Cardiac fibroblast (primary cell): ENCODE results near the gene SLC15A3.
A peak's percentile ranks its signal among the peaks of the same experiment; 100 is the strongest.

ENCODE experiments used
- DNase-seq, 2 donors: peaks; one replicate each; pipeline versions ENCODE4 v3.0.0 to v3.0.0-alpha.2; 2010; ENCODE audit warnings: low read depth in 2 of 2
- H3K4me3 ChIP-seq, 2 donors: replicated peaks in 1 of 2; 1 replicate in 1 of 2; 2 replicates in 1 of 2; pipeline ENCODE4 v1.5.1; 2011; ENCODE audit warnings: low read depth in 2 of 2, low read length in 2 of 2, mild to moderate bottlenecking in 2 of 2, moderate library complexity in 1 of 2
- TF ChIP-seq, protein P1 (sequence below): IDR thresholded peaks from one replicate; pipeline ENCODE4 v1.5.1; 2011; ENCODE audit warnings: low read depth, mild to moderate bottlenecking, low read length, inconsistent platforms

SLC15A3 gene

DNA sequence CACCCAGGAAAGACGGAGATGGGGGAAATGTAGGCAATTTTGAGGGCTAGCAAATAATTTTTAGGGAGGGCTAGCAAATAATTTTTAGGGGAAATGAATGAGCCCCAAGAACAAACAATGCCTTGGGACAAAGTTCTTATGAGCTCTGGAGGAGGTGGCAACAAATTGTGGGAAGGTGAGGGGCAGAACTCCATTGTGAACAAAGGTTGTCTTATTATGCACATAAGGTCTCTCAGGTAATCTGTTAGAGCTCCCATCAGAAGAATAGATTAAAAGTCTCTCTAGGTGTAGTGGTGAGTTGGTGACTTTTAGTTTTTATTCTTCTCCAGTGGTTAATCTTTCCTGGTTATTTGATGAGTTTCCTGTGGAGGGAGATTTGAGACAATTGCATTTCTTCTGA lies 43.2 kb downstream of the SLC15A3 start:
- TF ChIP-seq, protein P1, sequence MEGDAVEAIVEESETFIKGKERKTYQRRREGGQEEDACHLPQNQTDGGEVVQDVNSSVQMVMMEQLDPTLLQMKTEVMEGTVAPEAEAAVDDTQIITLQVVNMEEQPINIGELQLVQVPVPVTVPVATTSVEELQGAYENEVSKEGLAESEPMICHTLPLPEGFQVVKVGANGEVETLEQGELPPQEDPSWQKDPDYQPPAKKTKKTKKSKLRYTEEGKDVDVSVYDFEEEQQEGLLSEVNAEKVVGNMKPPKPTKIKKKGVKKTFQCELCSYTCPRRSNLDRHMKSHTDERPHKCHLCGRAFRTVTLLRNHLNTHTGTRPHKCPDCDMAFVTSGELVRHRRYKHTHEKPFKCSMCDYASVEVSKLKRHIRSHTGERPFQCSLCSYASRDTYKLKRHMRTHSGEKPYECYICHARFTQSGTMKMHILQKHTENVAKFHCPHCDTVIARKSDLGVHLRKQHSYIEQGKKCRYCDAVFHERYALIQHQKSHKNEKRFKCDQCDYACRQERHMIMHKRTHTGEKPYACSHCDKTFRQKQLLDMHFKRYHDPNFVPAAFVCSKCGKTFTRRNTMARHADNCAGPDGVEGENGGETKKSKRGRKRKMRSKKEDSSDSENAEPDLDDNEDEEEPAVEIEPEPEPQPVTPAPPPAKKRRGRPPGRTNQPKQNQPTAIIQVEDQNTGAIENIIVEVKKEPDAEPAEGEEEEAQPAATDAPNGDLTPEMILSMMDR, result no peak
- H3K4me3 ChIP-seq, result no peak overlapping the region
- DNase-seq, result no peak

DNA sequence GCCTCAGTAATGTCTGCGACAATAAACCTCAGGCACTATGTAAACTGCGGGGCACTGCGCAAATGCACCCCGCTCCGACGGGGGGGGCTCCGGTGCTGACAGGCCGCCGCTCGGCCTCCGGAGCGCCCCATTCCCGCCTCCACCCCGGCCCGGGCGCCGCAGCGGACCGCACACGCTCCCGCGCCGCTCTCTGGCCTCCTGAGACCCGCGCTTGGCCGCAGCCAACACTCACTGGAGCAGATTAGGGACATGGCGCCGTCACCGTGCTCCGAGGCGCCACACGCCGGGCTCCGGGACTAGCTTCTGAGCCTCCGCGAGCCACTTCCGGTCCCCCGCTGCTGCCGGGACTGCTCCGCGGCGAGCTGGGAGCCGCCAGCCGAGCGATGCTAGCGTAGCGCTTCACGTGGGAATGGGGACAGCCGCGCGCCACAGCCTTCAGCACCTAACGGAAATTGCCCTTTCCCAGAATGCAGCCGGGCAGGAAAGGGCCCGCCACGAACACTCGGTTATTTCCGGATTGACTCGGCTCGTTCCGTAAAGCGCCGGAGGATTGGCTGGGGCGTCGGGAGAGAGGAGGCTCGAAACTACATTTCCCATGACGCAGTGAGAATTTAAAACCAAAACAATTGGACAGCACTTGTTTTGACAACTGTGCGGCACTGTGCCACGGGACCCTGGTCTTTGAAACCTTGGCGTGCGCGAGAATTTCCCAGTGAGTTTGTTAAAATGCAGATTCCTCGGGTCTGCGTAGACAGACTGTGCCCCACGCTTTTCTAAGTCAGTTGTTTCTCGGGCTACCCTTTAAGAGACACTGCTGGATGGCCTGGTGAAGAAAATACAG lies 45.6 kb downstream of the SLC15A3 start, which contains the start of gene PRPF19:
PRPF19 (minus strand) TSS at position 454 of the 841 bp plus-strand sequence; CDS start at position 251, 203 bp downstream.
- H3K4me3 ChIP-seq, result peak within 1 kb of the TSS; percentile 81 to 84
- TF ChIP-seq, protein P1, result no peak
- DNase-seq, result peak; percentile 95 to 96

DNA sequence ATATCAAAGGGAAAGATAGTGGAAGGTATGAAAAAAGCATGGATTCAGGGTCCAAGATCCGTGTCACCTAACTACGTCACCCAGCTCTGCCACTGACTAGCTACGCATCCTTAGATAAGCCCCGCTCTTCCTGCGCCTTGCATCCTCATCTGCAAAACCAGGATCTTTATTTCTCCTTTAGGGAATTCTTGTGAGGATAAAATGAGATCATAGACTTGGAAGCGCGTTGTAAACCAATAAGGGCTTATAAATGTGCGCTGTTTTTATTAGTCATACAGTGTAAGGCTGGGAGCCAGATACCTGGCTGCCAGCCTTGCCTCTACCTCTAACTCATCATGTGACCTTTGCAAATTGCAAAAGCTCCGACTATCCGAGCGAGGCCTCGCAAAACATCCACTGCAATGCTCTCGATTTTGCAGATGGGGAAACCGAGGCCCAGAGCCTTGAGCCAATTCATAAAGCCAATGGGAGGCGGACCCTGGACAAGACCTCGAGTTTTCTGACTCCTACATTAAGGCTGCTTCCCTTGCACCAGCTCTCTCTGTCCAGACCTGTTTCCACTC lies 46.3 kb downstream of the SLC15A3 start:
- DNase-seq, result peak; percentile 22 to 45
- peak overlapping the region; percentile 81 to 84 for H3K4me3 ChIP-seq
- TF ChIP-seq, protein P1, result no peak

DNA sequence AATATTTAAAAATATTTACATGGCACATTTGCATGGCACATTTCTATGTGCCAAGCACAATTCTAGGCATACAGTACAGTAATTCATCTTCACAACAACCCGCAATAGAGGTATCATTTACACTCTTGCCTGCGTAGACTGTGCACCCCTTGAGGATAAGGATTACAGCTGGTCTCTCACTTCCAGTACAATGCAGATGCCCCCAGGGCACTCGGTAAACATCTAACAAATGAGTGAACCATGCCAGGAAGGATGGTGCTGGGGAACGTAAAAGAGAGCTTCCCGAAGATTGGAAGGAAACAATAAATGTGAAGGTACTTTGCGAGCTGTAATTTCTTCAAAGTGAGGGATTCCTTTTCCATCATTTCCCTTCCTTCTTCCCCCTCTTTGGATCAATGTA lies 46.9 kb downstream of the SLC15A3 start:
- peak overlapping the region; percentile 81 to 84 for H3K4me3 ChIP-seq
- TF ChIP-seq, protein P1, result no peak
- no peak for DNase-seq

DNA sequence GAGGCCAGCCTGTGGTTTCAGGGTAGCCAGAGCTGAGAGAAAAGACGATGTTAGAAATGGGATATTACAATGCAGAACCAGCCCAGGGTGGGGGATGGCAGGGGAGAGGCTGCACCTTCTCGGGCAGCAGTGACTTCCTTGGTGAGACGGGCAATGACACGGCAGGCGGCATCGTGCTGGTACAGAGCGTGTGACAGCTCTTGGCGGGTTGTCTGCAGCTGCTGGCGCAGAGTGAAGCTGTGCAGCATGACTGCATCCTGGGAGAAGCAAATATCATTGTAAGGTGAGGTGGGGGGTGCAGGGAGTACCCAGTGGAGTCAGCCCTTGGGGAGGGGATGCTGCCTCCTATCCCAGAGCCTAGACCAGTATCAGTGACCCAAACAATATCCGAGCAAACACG lies 49.4 kb downstream of the SLC15A3 start:
- no peak for DNase-seq
- TF ChIP-seq, protein P1, result no peak
- H3K4me3 ChIP-seq, result no peak overlapping the region

DNA sequence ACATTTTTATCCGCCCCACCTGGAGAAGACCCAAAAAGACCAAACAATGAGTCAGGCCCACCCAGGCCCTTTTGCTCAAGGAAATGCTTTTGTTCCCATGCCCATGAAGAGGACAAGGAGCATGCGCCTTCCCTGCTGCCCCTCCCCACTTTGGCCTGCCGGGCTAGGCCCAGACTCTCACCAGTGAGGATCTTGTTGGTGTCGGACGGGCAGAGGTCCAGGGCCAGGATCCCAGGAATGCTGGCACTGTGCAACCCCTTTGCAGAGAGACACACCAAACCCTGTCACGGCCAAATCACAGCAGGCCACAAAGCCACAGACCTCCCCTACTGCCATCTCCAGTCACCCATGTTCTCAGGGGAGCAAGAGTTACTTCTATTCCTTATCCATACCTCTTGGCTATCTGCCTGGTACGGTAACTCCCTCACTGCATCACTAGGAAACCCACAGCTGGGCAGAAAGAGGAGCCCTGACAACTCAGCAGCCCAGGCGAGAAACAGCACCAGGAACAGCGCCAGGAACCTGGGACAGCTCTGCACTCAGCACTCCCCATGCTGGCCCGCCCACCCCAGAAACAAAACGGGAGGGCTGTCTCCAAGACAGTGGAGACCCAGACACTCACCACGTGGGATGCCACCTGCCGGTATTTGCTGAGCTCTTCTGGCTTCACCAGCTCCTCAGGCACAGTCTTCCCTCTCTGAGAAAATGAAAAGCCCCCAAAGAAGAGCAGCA lies 51.1 kb downstream of the SLC15A3 start:
- no peak overlapping the region for H3K4me3 ChIP-seq
- DNase-seq, result no peak
- TF ChIP-seq, protein P1, result no peak
